Activated CD8-positive, alpha-beta memory T cell treated with anti-CD3 and anti-CD28 coated beads, Interleukin-2, amount 50 U/mL, for 24 hours (primary cell): ENCODE measurements around the gene SHISA6.

Experiments
- DNase-seq: peaks from one replicate; pipeline ENCODE4 v3.0.0-alpha.2; 2020; ENCODE audit errors: extremely low read depth

Gene SHISA6

DNA sequence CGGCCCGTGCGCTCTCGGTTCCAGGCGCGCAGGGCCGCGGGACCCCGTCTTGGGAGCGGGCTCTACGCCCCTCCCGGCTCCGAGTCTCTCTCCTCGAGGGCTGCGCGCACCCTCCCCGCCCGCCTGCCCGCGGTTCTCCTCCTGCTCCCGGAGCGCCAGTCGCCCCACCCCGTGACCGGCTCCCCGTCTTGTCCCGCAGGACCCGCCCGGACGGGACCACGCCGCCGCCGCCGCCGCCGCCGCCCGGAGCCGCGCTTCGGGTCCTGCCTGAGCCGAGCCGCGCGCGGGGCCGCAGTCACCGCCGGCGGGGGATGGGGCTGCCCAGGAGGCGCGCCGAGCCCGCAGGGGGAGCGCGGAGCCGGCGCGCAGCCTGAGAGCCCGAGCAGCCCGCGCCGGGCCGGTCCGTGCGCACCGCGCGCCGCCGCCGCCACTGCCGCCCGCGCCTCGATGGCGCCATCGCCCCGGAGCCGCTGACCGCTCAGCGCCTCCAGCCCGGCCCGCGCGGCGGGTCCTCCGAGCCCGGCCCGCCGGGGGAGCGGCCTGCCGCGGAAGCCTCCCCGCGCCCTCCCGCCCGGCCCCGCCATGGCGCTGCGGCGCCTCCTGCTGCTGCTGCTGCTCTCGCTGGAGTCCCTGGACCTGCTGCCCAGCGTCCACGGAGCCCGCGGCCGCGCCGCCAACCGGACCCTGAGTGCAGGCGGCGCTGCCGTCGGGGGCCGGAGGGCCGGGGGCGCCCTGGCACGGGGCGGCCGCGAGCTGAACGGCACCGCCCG lies at the start of gene SHISA6:
Gene SHISA6 (plus strand): TSS at position 373 of the 770 bp plus-strand sequence.
- no peak for DNase-seq

DNA sequence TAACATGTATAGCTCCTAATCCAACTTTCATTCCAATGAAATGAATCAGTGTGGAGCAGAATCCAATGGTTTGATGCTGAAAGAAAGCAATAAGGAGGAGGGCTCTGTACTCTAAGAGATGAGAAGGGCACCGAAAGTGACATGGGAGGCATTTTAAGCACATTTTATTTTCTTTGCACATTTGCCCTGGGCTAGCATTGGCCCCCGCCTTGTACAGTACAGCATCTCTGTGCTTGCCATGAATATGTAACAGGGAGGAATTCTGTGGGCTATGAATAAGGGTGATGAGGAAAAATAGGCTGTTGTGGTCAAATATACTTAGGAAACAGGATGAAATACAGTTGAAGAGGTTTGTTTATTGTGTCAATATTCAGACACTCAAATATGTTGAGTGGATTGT lies 45.2 kb upstream of the SHISA6 start:
- DNase-seq: no peak

DNA sequence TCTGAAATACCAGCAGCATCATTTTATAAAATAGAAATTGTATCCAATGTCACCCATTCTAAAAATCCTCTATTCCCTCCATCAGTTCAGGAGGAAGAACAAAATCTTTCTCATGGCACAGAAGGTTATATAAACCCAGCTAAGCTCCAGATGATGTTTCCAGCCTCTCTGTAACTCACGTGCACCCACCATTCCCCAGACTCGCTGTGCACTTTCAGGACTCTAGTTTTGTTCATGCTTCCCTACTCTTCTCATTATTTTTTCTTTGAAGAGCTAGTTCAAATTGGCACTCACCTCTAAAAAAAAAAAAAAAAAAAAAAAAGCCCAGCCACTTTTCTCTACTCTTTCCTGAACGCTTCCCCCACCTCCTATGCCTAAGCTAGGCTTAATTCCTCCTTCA lies 36.0 kb upstream of the SHISA6 start:
- no peak for DNase-seq

DNA sequence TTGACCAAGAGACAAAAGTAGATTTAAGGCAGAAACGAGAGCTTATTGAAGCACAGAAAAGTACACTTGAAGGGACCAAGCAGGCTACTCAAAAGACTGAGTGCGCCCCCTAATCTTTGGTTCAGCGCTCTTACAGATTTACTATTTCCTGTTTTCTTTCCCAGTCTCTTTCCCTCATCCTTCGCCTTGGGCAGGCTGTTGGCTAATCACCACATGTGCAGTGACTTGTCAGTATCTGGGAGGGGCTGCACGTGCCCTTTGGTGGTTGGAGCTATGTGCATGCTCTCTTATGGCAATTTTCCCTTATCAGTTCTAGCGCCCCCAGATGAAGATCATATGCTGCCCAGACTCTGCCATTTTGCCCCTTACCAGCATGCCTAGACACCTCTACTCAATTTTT lies 35.4 kb upstream of the SHISA6 start:
- no peak for DNase-seq

DNA sequence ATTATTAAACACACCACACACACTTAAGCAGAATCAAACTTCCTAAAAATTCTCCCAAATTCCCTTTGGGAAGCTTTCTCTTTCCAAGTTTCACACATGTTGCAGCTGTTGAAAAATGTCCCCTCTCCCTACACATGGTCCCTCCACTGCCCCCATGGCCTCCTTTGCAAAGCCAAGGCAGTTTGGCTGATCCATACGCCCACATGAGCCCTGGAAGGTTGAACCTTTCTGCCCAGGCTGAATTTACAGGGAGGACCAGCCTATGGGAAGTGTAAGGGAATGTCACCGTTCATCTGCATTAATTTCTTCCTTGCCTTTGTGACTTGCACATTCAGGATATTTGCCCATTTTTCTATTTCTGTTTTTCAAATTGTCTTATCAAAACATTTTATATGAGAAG lies 31.1 kb upstream of the SHISA6 start:
- no peak for DNase-seq

DNA sequence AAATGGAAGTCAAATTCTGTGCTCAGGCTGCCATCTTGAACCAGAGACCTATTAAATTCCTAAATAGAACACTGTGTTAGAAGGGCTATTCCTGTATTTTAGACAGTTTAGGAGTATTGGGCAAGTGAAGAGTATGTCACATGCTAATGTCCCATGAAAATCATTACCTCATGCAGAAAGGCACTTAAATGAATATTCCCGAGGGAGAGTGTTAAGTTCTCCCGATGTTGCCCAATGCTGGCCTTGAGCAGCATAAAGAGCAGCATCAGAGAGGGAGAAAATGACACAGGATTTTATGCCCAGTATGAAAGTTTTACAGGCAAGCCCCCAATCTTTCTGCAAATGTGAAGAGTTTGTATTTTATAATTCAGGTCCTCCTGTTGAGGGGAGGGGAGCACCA lies 28.2 kb upstream of the SHISA6 start:
- DNase-seq: no peak

DNA sequence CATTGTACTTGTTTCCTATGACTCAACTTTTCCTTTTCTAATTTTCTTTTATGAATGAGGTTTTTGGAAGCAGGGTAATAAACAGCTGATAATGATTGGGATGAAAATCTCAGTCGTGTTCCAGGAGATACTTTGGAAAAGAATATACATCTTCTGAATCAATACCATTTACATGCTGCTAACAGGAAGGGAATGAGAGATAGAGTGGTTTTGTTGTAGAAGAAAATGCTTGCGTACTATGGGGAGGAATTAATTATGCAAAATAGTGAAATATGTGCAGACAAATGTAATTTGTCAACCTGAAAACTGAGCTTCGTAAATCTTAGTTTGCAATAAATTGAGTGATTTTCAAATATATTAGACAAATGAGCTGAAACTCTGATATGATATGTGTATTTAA lies 24.0 kb upstream of the SHISA6 start:
- DNase-seq: no peak

DNA sequence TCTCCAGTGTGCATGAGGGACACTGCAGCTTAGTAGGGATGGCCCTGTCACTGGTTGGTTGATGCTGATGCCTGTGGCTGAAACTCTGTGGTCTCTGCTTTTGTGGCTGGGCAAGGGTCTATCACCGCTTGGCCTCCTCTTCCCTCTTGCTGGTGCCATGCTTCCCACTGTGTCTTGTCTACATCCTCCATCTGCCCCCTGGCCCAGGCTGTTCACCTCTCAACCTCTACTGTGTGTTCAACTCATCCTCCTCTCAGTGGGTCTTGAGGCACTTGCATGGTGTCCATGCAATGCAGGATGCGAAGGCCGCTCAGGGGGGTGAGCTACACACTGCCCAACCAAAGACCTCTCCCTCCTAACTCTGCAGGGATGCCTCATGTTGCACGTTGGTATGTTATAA lies 19.8 kb upstream of the SHISA6 start:
- no peak for DNase-seq

DNA sequence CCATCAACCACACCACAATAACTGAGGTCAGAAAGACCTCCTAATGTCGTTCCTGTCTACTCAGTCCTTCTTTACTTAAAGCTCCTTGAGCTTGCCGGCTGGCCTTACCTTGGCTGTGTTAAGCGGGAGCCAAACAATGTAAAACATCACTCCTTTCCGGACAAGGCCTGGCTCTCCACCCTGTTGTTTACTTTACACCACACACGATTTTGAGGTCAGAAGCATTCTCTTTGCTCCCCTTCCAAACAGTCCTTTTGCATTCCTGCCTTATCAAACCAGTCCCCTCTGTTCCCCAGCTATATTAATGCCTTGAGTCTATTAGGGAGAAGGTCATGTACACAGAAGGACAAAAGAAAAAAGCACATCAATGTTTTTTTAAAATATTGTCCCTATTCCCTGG lies 19.3 kb upstream of the SHISA6 start:
- DNase-seq: no peak

DNA sequence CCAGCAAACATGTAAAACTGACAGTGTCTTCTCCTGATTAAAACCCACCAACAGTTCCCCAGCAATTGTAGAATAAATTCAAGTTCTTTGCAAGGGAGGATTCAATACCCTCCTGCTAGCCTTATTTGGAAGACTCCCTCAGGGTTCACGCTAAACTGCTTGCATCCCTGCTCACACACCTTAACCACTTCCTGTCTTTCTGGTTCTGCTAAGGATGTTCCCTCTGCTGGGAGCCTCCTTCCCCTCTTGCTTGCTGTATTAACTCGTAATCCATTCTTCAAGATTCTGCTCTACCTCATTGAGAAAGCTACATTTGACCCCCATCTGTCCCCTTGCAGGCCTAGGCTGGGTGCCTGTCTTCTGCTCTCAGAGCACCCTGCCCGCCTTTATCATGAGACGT lies 2.3 kb upstream of the SHISA6 start:
- DNase-seq: no peak

DNA sequence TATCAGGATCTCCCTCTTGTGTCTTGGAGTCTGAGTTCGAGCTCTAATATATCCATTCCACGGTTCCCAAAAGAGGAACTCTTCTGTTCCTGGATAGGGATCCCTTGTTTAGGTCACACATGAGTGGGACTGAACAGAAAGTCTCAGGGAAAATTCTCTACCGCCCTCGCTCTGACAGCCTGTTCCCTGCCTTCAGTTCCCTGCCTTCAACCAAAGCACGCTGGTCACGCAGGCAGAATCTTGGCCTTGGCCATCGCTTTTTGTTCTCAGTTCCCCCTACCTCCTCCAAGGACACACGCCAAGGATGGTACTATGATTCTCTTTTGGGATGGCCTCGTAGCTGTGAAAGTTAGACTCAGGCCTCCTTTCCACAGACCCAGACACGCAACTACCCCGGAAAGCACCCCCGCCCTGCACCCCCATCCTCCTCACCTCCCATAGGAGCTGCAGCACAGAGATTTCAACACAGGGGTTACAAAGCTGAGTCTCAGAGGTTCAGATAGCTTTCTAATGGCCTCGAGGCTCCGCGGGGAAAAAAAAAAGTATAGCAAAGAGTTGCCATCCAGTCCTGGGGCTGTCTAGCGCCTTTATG lies 1.5 kb upstream of the SHISA6 start:
- DNase-seq: no peak

DNA sequence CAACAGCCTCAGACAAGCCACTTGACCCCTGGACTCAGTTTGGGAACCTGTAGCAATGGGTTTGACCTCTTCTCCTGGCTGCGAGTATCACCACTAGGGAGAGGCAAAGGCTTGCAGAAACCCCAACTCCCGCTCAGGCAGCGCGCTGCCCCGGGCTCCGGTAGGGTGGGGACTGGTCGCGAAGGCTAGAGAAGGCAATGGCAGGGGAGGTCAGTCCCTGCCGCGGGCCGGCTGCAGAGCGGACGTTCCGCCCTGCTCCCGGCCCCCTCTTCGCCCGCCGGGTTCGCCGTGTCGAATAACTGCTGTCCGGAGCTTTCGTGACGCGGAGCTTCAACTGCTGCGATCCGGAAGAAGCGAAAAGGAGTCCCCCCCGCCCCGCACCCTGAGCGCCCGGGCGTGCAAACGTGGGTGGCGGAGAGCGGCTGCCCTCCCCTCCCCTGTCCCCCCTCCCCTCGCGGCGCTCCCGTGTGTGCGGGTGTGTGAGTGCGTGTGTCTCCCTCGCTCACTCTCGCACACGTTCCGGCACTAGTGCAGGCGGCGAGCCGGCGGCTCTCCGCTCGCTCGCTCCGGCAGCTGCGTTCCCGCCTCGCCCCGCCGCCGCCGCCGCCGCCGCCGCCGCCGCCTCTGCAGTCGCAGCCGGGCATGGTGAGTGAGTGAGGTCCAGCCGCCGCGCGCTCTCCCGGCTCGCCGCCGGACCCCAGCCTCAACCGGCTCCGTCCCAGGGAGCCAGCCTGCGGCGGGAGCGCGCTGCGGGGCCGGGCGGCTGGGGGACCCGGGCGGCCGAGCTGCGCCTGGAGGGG lies 772 bp upstream of the SHISA6 start:
- DNase-seq: no peak

DNA sequence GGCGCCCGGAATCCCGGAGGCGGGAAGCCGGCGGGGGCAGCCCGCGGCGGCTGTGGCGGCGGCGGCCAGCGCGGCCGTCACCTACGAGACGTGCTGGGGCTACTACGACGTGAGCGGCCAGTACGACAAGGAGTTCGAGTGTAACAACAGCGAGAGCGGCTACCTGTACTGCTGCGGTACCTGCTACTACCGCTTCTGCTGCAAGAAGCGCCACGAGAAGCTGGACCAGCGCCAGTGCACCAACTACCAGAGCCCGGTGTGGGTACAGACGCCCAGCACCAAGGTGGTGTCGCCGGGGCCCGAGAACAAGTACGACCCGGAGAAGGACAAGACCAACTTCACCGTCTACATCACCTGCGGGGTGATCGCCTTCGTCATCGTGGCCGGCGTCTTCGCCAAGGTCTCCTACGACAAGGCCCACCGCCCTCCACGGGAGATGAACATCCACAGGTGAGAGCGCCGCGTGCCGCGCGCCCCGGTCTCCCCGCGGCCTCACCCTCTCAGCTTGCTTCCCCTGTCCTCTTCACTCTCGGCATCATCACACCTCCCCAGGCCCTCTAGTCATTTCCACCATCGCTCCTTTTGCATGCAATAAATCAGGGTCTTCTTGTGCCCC lies 706 bp downstream of the SHISA6 start:
- no peak for DNase-seq

DNA sequence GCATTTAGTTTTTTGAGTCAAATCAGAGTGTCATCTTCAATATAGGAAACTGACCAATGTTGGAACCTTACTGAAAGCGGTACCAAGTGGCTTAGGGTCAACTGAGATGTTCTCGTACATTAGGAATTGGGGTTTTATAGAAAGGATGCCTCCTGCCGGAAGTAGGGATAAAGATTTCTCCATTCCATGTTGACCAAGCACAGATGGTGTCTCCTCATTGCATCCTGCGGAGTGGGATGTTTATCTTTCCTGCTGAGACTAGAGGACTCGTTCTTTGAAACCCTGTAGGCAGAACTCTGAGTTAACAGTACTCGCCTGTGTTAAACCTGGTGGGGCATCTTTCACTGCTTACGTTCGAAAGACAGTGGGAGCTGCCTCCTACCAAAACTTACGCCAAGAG lies 1.4 kb downstream of the SHISA6 start:
- no peak for DNase-seq

DNA sequence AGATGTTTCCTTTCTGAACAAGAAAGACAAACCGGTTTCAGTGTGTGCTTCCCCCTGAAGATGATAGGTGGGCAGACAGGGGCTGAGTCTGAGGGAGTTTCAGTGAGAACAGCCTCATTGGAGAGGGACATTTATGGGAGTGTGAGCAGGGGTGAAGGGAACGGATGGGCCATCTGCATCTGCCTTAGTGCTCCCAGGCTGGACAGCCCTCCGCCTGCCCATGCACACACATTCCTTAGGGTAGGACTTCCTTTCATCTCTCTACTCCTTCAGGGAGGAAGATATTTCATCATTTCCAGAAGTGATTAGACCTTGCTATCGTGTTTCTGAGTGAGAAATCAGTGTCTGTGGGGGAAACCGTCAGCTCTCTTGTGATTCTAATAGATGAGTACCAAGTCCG lies 3.8 kb downstream of the SHISA6 start:
- DNase-seq: no peak

DNA sequence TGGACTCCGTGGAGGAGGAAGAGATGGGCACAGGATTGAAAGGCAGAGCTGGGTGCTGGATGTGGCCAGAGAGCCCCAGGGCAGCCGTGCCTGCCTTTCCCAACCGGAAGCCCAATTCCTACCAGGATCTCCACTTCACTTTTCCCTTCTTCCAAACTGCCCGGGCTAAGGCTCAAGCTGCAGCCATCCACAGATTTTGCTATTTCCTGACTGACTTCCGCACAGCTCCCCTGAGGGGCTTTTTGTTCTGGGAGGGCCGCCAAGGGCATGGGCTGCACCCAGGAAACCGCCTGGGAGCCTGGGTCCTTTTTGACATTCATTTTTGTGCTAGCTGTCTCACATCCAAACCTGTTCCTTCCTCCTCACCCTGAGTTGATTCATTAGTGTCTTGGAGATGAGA lies 4.2 kb downstream of the SHISA6 start:
- DNase-seq: no peak

DNA sequence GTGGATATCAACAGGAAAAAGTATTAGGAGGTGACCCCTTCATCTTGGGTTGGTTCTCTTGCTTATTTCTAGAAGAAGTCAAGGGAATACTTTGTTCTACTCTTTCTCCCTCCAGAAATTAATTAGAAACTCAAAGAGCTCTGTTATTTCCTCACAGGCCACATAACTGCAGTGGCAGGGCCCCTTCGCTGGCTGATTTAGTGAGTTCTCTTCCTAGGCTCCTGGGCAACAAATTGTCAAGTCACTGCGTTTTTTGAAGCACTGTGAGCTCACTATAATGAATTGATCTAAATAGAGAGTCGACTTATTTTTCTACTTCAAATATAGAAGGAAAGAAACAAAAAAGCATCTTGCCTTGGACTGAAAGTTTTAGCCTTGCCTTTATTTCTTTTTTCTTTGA lies 4.8 kb downstream of the SHISA6 start:
- DNase-seq: no peak

DNA sequence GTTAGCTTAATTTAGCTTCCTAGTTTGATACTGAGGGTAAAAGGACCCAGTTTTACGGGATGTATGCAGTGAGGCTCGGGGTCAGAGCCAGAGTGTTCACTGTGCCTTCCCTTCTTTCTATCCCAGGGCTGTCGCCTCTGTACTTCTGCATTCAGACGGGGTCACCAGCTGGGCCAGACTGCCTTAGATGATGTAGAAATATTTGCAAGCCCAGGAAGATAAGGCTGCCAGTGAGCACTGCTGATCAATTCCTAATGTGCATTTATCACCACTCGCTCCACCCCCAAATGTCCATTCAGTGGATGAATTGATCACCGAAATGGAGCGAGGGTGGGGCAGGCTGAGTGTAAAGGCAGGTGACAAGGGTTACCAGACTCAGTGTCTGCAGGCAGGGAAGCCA lies 9.1 kb downstream of the SHISA6 start:
- no peak for DNase-seq

DNA sequence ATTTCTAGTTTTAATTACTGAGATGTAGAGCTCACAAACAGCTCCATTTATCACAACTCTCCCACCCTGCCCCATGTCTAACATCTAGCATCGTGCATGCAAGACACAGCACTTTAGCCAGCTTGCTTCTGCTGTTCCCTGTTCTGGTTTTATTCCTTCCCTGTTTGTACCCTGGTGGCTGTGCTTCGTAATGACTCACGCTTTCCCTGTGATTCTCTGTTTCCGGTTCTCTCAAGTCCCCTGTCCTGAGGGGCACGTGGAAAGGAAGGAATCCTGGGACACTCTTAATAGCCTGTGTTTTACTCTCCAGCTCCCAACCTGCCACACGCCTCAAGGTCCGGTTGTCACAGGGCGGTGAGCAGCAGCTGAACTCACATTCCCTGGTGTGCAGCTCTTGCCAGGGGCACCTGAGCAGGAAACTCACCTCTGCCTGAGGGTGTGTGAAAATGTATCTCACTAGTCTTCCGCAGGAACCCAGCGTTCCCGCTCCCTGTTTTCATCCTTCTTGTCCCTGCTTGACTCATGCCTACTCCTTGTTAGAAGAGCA lies 10.6 kb downstream of the SHISA6 start:
- no peak for DNase-seq

DNA sequence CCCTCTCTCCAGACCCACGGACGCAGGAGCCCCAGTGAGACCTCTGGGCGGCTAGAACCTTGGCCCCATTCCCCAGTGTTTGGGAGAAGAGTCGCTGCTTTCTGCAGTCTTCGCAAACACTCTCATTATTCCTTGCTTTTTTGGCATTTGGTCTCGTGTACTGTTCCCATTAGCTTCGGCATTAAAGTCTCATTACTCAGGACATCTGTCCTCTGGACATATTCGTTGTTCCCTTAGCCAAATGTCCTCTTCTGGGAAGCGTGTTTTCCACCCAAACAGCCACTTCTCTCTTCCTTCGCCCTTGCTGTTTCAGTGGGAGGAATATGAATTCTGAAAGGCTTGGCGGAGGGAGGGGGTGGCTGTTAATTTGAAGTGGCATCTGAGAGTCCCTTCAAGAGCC lies 11.1 kb downstream of the SHISA6 start:
- no peak for DNase-seq

DNA sequence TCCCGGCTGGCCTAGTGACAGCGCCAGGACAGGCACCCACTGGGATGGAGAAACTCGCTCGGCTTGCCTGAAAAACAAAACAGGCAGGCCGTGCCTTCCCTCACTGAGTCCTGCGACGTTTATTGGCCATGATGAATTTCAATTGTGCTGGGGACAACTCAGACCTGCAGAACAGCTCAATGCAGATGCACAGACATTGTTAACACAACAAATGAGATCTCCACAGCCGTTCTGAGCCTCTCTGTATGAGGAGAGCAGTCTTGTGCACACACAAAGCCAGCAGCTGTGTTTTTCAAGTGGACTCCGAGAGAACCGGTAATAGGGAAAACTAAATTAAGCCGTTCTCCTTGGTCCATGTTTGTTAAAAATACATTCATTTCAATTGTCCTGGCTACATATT lies 15.9 kb downstream of the SHISA6 start:
- DNase-seq: no peak

DNA sequence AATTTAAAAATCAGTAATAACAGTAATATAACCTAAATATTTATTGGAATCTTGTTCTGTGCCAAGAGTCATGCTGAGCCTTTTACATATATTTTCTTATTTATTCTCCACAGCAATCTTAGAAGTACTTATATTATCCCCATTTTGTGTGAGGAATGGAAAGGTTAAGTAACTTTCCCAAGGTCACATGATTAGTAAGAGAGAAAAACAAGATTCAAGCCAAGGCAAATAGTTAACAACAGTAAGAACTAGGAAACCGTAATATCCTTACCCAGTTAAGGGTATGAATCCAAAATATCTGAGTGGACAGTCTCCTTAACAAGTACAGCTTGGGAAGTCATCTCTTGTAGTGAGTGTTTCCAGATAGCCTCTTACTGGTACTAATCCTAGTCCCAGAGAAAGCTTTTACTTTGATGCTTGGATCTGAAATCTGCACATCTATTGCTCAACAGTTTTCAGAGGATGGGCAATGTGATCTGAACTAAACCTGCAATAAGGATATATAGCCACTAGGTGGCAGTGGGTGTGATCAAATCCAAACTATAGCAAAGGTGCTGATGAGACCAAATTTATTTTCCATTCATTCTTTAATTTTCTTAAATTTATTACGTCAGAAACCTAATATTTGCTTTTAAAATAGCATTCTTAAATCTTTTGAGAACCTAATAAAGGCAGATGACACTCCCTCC lies 23.3 kb downstream of the SHISA6 start:
- no peak for DNase-seq
